GM21737 (cell line): ENCODE data around the gene TPCN1.

Source experiments
- ATAC-seq: cut with Tn5 transposase; IDR thresholded peaks from one replicate; pipeline ENCODE4 v1.9.1; 2021; ENCODE audit warnings: mild to moderate bottlenecking, moderate library complexity; ENCODE audit not compliant: unreplicated experiment

TPCN1 gene

DNA sequence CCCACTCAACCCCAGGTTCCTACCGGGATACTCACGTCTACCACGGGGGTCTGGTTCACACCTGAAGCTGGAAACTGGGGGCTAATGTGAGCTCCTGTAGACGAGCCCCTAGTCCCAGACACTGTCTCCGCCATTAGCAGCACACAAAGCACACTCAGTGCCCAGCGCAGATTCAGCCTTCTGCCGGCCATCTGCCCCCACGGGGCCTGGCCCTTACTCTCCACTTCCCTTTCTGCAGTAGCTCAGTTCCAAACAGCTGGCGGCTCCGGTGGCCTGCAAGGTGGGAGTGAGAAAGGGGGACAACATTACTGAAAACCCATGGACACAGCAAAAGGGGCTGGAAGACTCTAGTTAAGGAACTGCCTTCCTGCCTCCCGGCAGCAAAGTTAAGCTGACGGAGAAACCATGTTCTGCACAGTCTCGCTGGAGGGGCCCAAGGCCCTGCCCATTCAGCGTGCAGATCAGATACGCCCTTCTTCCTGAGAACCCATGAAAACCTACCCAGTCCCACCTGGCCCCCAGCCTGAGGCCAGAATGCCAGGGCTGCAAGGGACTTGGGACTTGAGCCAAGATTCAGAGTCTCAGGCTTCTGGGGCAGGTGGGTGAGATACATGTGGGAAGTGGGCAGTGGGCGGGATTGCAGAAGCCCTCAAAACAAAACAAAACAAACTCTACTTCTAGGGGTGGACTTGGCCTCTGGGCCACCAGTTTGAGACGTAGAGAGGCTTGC lies 111.6 kb downstream of the TPCN1 start:
- no peak for ATAC-seq

- no peak for ATAC-seq
Measured at GRCh38 chr12:113333418-113333750, 112.1 kb downstream of the TPCN1 start.

DNA sequence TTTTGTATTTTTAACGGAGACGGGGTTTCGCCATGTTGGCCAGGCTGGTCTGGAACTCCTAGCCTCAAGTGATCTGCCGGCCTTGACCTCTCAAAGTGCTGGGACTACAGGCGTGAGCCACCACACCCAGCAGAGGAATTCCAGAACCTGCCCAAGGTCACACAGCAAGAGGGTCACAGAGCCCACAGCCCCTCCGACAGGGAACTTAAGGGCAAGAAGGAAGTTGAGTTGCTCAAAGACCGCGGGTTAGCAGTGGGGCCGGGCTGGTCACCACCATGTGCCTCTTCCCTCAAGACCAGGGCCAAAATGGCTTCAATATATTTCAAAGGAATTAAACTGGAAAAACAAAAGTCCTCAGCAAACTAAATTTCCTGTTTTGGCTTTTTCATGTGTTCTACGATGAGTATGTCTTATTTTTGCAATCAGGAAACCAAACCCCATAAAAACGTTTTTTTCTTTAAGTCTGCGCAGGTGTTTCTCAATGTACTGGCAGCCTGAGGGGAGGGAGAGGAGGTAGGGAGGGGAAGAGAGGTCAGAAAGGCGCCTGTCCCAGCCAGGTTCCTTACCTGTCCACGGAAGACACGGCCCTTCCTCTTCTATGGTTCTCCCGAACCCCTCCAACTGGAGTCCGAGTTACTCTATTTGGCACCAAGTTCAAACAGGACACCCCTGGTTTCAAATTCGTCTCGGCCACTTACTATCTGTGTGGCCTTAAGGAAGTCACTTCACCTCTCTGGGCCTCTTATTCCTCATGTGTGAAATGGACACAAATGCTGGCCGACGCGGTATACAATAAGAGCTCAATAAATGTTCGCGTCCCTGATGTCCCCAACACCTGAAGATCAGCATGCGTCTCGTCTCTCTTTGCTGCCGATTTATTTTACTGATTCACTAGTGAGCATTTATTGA lies 112.9 kb downstream of the TPCN1 start:
- ATAC-seq, result peak; percentile 10

GRCh38 chr12:113334786-113335539 lies 113.7 kb downstream of the TPCN1 start, which contains the start of gene SLC8B1:
Gene SLC8B1, minus strand, starts transcription at chr12:113335109. Its CDS starts 2,231 bp downstream, at chr12:113332878.
- peak; percentile 94 for ATAC-seq

DNA sequence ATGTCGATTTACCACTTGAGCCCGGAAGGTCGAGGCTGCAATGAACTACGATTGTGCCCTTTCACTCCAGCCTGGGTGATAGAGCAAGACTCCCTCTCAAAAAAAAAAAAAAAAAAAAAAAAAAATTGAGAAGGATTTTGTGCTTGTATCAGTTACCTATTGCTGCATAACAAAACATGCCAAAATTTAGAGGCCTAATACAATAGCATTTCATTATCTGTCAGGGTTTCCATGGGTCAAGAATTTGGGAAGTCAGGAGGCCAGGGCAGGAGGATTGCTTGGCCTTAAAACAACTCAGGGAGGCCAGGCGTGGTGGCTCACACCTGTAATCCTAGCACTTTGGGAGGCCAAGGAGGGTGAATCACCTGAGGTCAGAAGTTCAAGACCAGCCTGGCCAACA lies 118.3 kb downstream of the TPCN1 start:
- ATAC-seq, result no peak

DNA sequence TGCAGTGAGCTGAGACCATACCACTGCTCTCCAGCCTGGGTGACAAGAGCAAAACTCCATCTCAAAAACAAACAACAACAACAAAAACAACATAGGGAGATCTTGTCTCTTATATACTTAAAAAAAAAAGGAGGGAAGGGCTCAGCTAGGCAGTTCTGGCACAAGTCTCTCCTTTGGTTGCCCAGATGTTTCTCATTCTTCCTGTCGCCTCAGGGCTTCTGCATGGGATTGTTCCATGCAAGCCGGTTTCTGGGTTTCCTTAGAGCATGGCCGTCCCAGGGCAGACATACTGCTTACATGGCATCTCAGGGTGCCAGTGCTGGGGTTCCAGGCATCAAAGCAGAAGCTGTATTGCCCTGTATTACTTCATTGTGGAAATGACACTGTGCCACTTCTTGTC lies 118.8 kb downstream of the TPCN1 start:
- no peak for ATAC-seq

GRCh38 chr12:113341535-113341934 lies 120.3 kb downstream of the TPCN1 start:
- ATAC-seq, result no peak

GRCh38 chr12:113345318-113345717 lies 124.1 kb downstream of the TPCN1 start:
- ATAC-seq, result no peak

DNA sequence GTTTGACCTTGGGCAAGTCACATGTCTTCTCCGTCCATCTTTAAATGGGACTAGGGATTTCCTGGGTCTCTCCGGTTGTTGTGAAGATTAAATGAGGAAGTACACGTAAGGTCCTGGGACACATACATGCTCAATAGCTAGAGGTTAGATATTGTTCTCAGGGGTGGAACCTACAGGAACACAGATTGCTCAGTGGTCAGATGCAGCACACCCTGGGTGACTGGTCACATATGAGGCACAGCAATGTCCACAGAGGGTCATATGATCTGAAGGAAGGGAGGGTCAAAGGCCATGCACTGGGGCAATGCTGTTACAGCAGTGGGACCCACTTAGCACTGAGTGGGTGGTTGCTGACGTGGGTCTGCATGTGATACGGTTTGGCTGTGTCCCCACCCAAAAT lies 125.1 kb downstream of the TPCN1 start:
- no peak for ATAC-seq

- ATAC-seq, result no peak
Measured at GRCh38 chr12:113347107-113347506, 125.8 kb downstream of the TPCN1 start.

- ATAC-seq, result no peak
Measured at GRCh38 chr12:113347892-113348291, 126.6 kb downstream of the TPCN1 start.
